Activated T-cell treated with anti-CD3 and anti-CD28 coated beads, Interleukin-2, amount 50 U/mL, for 1 hour (primary cell): ENCODE data around the gene PPP6R2.

Experiments
- DNase-seq: peaks from one replicate; pipeline ENCODE4 v3.0.0-alpha.2; 2020

PPP6R2 gene

GRCh38 chr22:50435291-50436014, 92.3 kb downstream of the PPP6R2 start:
- no peak for DNase-seq

- DNase-seq = no peak
Observed at GRCh38 chr22:50436015-50436830, 93.1 kb downstream of the PPP6R2 start.

GRCh38 chr22:50436841-50437341, 93.8 kb downstream of the PPP6R2 start:
- no peak for DNase-seq

GRCh38 chr22:50437511-50438304, 94.6 kb downstream of the PPP6R2 start:
- no peak for DNase-seq

- DNase-seq = no peak
Observed at GRCh38 chr22:50438305-50439275, 95.5 kb downstream of the PPP6R2 start.

- no peak for DNase-seq
Observed at GRCh38 chr22:50439314-50439870, 96.3 kb downstream of the PPP6R2 start.

GRCh38 chr22:50439871-50440331, 96.8 kb downstream of the PPP6R2 start:
- no peak for DNase-seq

- no peak for DNase-seq
Observed at GRCh38 chr22:50440544-50441249, 97.6 kb downstream of the PPP6R2 start.

GRCh38 chr22:50441428-50441993, 98.4 kb downstream of the PPP6R2 start:
- no peak for DNase-seq

- DNase-seq = no peak
Observed at GRCh38 chr22:50443197-50443596, 100.1 kb downstream of the PPP6R2 start.

- no peak for DNase-seq
Observed at GRCh38 chr22:50443801-50444625, 100.9 kb downstream of the PPP6R2 start.

- no peak for DNase-seq
Observed at GRCh38 chr22:50444663-50445062, 101.5 kb downstream of the PPP6R2 start.

GRCh38 chr22:50445071-50445879, 102.1 kb downstream of the PPP6R2 start:
- peak; percentile 53 for DNase-seq

- no peak for DNase-seq
Observed at GRCh38 chr22:50445880-50446707, 103.0 kb downstream of the PPP6R2 start.

GRCh38 chr22:50446708-50447575, 103.8 kb downstream of the PPP6R2 start:
- DNase-seq = no peak
